Inflammatory macrophage (primary cell): ENCODE results near the gene SLC5A10.

Experiments
- DNase-seq, 2 donors: peaks; one replicate each; pipeline ENCODE4 v3.0.0-alpha.2; 2020 to 2022

The SLC5A10 gene

DNA sequence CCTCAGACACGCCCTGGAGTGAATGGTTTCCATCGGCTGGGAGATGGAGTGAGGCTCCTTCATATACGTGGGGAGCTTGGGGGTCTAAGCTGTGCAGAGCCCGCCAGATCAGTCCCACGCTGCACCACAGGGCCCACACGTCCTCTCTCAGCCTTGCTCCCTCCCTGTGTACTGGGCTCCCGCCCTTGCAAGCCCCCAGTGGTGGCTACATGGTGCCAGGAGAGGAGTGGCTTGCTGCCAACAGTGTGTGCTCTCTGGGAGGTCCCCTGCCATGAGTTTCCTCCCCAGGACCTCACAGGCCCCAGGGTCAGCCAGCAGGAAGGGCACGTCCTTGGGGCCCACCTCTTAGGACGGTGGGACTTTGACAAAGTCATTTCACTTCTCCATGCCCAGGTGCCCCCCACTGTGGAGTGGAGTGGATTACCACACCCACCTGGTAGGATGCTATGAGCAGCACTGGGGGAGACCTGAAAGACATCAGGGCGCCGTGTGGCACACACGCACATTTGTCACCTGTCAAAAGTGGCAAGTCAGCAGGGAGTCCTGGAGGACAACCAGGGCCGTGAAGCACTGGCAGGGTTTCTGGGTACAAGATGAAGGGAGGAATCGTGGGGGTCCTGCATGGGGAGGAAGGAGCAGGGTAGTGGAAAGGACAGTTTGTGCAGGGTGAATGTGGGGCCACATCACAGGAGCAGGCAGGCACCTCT, 13.7 kb downstream of the SLC5A10 start:
- no peak for DNase-seq

DNA sequence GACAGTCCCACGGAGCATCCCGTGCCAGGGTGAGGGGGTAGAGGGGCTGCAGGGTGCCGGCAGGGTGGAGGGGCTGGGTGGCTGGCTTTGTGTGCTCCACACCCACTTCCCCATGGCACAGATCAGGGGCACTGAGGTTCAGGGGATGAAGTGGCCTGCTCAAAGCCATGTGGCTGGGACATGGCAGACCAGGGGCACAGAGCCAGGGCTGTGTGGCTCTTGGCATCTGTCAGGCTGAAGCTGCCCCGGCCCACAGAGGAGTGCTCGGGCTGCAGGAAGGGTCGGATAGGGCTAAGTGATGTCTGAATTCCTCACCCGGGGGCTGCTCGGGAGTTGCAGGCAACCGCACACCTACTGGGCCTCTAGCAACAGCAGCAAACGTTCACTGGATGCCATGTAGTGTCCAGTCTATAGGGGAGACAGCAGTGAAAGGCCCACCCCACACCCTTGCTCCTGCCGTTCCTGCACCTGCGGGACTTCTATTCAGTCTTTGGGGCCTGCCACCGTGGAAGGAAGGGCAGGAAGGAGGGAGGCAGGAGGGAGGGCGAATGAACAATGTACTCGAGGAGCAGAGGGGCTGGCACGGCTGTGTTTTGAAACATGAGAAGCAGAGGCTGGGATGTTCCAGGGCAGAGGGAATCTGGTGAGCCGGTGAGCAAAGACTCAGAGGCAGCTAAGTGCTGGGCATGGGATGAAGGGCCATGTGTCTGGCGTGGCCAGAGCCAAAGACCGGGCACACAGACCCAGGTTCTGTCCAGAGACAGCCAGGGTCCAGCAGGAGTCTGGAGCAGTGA, 15.1 kb downstream of the SLC5A10 start:
- no peak for DNase-seq

DNA sequence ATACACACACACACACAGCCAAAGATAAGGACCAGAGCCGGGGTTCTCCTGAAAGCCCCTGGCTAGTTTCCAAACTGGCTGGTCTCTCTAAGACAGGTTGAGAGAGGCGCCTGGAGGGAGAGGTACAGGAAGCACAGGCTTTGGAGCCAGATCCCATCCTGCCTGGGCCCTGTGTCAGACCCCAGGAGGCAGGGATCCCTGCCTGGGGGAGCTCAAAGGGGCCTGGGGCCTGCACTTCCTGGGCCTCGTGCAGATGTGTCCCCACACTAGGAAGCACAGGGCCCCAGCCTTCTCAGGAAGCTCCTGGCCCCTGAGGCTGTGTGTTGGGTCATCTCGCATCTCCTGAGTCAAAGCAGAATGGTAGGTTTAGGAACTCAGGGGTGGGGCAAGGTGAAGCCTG, 16.0 kb downstream of the SLC5A10 start:
- DNase-seq, result no peak

DNA sequence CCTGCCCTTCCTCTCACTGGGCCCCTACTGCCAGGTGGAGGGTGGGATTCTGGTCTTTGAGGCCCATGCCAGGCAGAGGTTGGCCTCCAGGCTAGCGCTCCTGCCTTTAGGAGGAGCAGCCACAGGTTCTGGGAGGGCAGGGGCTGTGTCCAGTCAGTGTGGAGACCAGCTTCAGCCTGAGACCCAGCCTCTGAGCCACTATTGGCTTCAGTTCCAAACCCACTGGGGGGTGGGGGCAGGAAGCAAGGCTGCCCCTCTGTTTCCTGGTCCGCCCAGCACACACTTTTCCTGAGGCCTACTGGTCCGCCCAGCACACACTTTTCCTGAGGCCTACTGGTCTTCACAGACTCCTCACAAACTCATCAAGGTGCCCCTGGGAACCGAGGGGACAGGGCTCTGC, 16.4 kb downstream of the SLC5A10 start:
- DNase-seq, result no peak

DNA sequence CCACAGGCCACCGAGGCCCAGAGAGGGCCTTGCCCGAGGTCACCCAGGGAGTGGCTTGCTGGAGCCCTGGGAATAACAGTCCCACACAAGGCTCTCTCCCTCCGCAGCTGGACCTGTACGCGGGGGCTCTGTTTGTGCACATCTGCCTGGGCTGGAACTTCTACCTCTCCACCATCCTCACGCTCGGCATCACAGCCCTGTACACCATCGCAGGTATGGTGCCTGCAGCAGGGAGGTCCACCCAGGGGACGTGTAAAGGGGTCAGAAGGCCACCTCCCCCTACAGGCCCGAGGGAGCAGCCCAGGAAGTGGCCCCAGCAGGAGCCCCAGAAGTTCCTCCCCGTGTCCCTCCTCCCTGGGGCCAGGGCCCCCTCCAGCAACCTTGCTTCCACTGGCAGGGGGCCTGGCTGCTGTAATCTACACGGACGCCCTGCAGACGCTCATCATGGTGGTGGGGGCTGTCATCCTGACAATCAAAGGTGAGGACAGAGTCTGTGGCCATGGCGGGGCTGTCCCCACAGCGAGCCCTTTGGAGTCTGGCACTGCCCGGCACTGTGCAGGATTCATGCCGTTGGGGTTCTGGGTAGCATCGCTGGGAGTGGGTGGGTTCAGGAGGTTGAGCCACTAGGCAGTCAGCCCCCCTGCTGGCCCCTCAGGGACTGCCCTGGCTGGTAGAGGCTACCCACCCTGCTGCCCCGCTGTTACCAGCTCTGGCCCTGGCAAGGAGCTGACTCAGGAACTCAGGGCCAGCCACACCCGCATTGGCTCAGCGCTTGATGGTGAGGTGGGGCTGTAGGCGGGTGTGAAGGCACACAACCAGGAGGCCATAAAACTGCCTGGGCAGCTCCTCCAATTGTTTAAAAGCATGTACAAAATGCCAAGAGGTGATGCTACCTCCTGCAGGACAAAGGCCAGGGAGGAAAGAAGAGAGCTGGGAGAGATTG, 17.3 kb downstream of the SLC5A10 start:
- peak; percentile 8 to 13 for DNase-seq

DNA sequence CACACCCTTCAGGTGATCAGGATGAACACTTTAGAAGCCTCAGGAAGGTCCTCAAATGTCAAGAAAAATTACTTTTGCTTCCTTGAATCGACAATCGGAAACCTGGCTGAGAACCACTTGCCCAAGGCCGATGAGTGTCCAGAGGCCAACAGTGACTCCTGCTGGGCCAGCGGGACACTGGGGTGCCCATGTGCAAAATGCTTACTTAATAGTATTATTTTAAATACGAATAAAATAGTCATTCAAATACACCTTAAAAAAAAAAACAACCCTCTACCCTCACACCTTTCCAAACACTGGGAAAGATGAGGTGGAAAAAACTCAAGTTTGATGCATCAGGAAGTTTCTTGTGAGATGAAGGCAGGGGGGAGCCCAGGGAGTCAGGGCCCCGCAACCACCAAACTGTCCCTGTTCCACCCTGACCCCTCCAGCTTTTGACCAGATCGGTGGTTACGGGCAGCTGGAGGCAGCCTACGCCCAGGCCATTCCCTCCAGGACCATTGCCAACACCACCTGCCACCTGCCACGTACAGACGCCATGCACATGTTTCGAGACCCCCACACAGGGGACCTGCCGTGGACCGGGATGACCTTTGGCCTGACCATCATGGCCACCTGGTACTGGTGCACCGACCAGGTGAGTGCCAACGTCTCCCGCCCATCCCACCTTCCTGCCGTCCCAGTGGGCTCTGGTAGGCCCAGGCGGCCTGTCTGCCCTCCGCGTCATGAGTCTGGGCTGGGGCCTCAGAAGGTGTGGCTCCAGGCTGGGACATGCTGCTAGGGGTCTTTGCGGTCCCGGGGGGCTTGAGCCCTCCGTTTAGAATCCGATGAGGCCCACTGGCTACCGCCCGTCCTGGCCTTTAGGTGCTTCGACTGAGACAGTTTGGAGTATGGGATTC, 18.9 kb downstream of the SLC5A10 start:
- no peak for DNase-seq

DNA sequence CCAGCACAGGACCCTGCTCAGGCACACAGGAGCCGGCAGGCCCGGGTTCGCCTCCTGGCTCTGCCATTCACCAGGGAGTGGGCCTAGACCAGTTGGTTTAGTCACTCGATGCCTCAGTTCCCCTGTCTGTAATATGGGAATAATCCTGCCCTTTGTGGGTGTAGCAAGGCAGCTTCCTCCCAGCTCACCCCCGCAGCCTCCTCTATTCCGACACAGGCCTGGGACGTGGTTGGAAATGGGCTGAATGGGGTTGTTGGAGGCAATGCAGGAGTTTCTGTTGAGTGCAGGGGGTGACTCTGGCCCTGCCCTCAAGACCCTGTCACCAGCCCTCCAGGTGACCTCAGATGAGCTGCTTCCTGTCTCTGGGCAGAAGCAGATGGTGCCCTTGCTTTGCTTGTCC, 19.8 kb downstream of the SLC5A10 start:
- no peak for DNase-seq

DNA sequence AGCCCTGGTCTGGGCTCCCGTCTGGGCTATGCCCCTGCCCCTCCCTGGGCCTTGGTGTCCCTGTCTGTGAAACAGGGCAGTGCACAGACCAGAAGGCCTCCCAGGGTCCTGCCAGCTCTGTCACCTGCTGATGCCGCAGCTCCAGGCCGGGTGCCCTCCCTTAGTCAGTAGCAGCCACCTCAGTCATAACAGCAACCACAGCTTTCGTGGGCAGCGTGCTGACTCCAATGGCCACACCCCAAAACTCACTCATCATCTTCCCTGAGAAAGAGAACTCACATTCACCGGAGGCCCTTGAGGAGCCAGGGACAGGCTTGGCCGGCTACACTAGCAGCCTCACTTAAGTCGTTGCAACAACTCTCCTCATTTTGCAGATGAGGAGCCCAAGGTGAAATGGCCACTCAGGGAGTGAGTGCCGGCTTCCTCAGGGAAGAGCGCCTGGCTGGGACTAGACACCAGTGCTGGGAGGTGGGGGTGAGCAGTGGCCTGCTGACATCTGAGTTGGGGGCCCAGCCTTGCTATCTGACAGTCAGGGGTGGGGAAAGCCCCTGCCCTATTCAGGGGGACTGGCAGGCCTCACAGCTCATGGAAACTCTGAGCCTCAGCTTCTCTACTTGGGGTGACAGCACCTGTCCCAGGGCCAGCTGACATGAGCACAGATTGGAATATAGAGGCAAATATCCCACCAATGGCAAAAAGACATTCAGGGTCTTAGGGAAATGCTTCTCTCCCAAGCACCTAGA, 22.6 kb downstream of the SLC5A10 start:
- no peak for DNase-seq

DNA sequence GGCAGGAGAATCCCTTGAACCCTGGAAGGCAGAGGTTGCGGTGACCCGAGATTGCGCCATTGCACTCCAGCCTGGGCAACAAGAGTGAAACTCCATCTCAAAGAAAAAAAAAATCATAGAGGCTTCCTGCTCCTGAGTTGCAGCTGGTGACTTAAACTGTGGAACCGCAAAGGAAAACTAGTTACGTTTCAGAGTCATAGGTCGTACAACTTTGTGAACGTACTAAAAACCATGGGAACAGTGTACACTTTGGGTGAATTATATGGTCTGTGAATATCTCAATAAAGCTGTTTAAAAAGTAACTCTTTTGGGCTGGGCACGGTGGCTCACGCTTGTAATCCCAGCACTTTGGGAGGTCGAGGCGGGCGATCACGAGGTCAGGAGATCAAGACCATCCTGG, 23.6 kb downstream of the SLC5A10 start:
- DNase-seq, result no peak

DNA sequence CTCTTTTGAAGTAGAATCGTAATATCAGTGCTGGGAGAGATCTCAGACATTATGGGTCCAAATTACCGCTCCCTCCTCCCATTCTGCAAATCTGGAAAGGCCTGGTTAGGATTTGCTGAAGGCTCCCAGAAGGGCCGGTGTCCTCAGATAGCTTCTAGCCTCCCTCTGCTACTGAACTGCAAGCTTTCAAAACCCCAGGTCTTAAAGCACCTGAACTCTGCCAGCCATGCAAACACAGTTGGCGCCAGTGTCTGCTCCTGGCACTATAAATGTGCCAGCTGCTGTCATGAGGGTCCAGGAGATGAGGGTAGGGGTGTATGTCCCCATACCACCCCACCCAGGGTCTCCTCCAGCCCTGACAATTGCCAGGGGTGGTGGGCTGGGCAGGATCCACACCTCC, 24.2 kb downstream of the SLC5A10 start:
- no peak for DNase-seq

DNA sequence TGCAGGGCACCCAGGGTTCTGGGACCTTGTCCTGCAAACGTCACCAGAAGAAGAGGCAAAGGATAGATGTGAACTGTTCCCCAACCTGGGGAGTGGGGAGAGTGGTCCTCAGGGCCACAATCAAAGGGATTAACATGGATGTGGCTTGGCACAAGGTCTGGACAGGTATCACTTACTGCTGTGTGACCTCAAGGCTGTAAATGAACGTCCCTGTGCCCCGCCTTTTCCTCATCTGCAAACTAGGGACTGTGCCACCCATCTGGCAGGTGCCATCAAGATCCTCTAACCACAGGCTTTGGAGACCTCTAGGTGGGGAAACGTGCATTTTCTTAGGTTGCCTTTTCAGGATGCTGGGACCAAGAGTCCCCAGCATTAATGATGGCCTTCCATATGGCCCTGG, 25.1 kb downstream of the SLC5A10 start:
- no peak for DNase-seq

DNA sequence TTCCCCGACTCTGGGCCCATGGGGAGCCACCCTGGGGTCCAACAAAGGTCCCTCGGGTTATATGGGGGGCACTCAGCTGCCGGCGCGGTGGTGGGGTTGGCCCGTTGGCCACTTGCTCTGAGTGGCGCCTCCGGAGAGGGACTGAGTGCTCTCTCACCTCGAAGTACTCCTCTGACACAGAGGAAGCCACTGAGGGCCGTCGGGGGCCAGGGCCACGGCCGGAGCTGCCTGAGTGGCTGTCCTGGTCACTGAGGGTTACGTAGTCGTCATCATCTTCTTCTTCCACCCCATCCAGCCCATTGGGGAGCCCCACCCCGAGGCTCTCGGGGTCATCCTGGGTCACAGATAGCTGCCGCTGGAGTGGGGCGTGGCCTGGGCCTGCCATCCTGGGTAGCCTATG, 25.7 kb downstream of the SLC5A10 start:
- no peak for DNase-seq

DNA sequence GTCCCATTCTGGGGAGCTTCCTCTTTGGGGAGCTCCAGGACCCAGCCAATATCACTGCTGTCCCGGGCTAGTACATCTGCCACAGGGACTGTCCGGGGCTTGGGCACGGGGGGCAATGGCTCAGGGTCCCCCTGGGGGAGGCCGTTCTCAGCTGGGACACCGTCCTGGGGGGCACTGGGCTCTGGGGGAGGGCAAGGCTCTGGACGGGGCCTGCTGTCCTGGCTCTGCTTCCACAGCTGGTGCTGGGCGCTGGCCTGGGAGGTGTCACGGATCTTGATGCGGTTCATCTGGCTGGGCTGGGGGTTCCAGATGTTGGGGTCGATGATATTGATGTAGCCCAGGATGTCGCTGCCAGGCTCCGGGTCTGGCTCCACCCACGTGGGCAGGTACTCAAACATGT, 26.1 kb downstream of the SLC5A10 start:
- DNase-seq, result no peak

DNA sequence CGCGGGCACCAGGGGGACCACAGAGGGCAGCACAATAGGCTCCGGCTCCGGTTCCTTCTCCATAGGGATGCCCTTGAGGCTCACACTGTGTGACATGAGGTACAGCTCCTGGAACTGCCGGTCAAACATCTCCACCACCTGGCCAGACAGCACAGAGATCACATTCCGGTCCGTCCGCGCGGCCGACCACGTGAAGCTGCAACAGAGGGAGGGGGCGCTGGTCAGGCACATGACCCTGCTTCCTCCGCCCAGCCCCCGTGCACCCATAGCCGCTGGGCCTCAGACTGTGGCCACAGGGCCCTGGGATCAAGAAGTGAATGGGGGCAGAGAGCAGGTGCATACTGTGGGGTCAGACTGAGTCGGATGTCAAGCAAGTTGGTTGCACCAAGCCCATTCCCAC, 26.7 kb downstream of the SLC5A10 start:
- DNase-seq, result no peak

DNA sequence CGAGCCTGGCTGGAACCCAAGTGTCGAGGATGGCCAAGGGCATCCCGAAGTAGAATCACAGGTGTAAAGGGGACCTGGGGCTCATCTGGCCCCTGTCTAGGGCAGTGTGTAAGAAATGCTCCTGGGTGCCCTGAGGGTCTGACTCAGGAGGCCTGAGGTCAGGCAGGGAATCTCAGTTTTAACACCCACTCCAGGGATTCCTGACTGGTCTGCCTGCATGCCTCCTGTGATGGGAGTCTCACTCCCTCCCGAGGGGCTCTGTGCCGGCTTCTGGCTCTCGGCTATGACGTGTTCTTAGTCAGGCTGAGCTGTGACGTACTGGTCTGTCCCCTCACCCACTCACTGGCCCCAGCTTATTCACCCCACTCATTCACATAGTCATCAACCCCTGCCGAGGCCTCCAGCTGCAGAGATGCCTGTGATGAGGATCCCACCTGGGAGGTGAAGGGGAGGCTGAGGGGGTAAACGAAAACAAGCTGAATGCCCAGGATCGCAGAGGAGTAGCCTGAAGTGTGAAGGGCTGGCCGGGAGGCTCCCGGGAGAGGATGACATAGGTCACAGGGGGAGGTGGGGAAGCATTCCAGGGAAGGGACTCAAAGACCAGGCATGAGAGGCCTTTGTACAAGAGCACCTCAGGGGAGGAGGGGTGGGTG, 28.8 kb downstream of the SLC5A10 start:
- DNase-seq, result no peak

DNA sequence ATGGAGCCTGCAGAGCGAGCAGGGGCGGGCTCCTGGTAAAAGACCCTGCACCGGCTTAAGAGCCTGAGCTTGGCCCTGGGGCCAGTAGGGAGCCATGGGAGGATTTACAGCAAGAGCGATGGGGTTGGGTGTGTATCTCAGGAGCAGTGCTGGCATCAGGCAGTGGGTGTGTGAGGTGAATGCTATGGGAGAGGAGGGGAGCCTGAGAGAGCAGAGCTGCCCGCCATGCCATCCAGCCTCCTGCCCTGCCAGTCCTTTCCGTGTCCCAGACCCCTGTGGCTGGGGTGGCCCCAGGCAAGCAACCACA, 29.3 kb downstream of the SLC5A10 start:
- no peak for DNase-seq

DNA sequence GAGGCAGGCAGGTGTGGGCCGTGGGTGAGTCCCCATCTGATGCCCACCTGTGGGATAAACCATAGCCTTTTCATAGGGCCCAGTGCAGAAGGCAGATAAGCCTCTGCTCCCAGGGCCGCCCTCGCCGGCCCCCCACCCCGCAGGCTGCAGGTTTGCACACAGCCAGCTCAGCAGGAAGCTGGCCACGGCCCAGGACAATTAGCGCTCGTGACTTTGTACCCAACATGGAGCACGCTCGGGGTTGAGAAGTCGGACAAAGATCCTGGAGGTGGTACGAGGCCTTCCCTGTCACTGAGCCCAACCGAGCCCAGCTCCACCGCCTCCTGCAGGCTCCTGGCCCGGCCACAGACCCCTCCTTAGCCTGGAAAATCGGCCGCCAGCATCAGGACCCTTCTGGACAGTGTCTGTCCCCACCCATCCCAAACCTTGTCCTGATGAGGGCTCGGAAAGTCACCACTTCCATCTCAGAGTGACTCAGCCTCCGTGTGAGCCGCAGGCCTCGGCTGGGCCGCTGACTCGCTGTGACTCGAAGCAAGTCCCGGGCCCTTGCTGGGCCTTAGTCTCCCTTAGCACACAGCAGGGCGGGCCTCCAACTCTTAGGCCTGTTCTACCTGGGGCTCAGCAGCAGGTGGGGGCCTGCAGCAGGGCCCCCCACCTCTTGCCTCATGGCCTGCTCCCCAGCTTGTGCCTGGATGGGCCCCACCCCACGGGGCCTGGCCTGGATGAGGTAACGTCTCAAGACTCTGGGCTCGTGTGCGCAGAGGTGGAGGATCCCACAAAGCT, 29.9 kb downstream of the SLC5A10 start:
- DNase-seq, result peak in 1 of 2 donors; percentile 30

DNA sequence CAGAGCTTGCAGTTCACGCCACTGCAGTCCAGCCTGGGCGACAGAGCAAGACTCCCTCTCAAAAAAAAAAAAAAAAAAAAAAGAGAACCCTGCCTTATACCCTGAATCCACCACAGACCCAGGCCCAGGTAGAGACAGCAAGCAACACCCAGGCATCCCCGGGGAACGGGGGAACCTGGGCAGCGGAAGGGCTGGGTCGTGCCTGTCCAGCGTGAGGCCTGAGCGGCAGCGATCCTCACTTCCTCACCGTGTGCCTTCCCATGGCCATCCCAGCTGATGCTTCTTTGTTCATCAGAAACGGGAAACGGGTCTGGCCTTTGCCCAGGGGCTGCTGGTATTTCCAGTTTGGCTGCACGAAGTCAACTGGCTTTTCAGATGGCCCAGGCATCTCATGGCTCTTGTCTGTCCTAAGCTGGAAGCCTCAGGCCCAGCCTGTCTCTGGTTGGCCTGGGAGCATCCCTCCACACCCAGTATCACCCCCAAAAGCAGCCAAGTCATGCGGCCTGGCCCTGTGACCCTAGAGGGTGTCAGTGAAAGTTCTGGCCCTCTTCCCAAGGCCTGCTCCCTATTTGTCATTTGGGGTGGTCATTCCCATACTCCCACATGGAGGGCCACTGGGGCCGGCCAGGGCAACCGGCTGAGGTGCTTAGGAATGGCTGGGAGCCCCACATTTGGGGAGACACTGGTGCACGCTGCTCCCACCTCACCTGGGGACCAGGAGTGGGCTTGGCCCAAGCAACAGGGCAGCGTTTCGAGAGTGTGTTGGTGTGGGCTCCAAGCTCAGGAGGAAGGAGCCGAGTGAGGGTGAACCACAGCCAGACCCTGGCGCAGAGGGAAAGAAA, 32.5 kb downstream of the SLC5A10 start:
- no peak for DNase-seq

DNA sequence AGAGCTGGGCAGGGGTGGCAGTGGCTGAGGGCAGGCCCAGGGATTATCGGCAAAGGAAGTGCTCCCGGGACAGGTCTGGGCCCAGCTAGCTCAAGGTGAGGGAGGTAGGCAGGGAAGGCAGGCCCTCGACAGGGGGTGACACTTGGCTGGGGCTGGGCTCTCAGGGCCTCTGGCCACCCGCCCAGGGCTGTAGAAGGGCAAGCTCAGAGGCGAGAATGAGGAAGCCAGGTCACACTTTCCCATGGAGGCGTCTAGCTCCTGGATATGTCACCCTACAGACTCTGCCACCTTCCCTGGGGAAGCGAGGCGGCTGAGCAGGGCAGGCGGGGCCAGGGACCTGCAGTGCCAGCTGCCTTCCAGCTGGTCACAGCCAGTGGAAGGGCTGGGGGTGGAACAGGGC, 33.5 kb downstream of the SLC5A10 start:
- no peak for DNase-seq
